Neuronal stem cell (in vitro differentiated cells): ENCODE measurements around the gene KAZN.

Experiments used
- DNase-seq: peaks from one replicate; pipeline ENCODE4 v3.0.0-alpha.2; 2013; ENCODE audit warnings: low spot score
- H2AFZ ChIP-seq: one replicate; pipeline ENCODE4 v1.6.1; 2013; ENCODE audit warnings: mild to moderate bottlenecking, low read length, inconsistent platforms
- H2AK5ac ChIP-seq: 2 replicates; pipeline ENCODE4 v1.6.1; 2013; ENCODE audit warnings: low read depth, mild to moderate bottlenecking, inconsistent platforms, low read length, moderate library complexity, mixed read lengths
- H2BK120ac ChIP-seq: 2 replicates; pipeline ENCODE4 v1.6.1; 2013; ENCODE audit warnings: low read depth, mild to moderate bottlenecking, inconsistent platforms, low read length, moderate library complexity, mixed read lengths
- H2BK12ac ChIP-seq: one replicate; pipeline ENCODE4 v1.6.1; 2013; ENCODE audit warnings: low read length, inconsistent platforms
- H2BK15ac ChIP-seq: 2 replicates; pipeline ENCODE4 v1.6.1; 2013; ENCODE audit warnings: mild to moderate bottlenecking, low read length, inconsistent platforms, mixed read lengths
- H2BK5ac ChIP-seq: one replicate; pipeline ENCODE4 v1.6.1; 2013; ENCODE audit warnings: inconsistent platforms, mild to moderate bottlenecking, low read length, moderate library complexity
- H3K14ac ChIP-seq: one replicate; pipeline ENCODE4 v1.6.1; 2013; ENCODE audit warnings: low read length, inconsistent platforms
- H3K18ac ChIP-seq: 2 replicates; pipeline ENCODE4 v1.6.1; 2013; ENCODE audit warnings: low read length, inconsistent platforms
- H3K23ac ChIP-seq: 2 replicates; pipeline ENCODE4 v1.6.1; 2013; ENCODE audit warnings: low read depth, mild to moderate bottlenecking, mixed read lengths, low read length, inconsistent platforms; ENCODE audit not compliant: poor library complexity
- H3K27ac ChIP-seq: replicated peaks from 3 replicates; pipeline ENCODE4 v1.5.1; 2013; ENCODE audit warnings: low read length, inconsistent platforms
- H3K27me3 ChIP-seq, 3 experiments: 2 replicates each; pipeline ENCODE4 v1.6.1; 2013; ENCODE audit warnings: low read length in 3 of 3, mild to moderate bottlenecking in 2 of 3, inconsistent platforms in 1 of 3, low read depth in 1 of 3, mixed read lengths in 1 of 3, moderate library complexity in 1 of 3; ENCODE audit not compliant: control insufficient read depth in 3 of 3, insufficient read depth in 3 of 3
- H3K36me3 ChIP-seq, 2 donors: replicated peaks in 1 of 2; 2 replicates each; pipeline ENCODE4 v1.6.1; 2013; ENCODE audit warnings: low read length in 2 of 2; ENCODE audit not compliant: control insufficient read depth in 2 of 2, insufficient read depth in 2 of 2
- H3K4ac ChIP-seq: 2 replicates; pipeline ENCODE4 v1.6.1; 2013; ENCODE audit warnings: inconsistent platforms, mild to moderate bottlenecking, low read length, moderate library complexity
- H3K4me1 ChIP-seq, 2 donors: 1 replicate in 1 of 2; 2 replicates in 1 of 2; pipeline ENCODE4 v1.6.1; 2013; ENCODE audit warnings: low read length in 2 of 2, low read depth in 1 of 2; ENCODE audit not compliant: control insufficient read depth in 2 of 2, insufficient read depth in 1 of 2
- H3K4me2 ChIP-seq: one replicate; pipeline ENCODE4 v1.6.1; 2013; ENCODE audit warnings: mild to moderate bottlenecking, low read length, inconsistent platforms; ENCODE audit not compliant: insufficient read depth, poor library complexity, severe bottlenecking
- H3K4me3 ChIP-seq, 2 donors: 2 replicates each; pipeline ENCODE4 v1.5.1; 2013; ENCODE audit warnings: low read length in 2 of 2, mild to moderate bottlenecking in 2 of 2, inconsistent platforms in 1 of 2, moderate library complexity in 1 of 2
- H3K79me1 ChIP-seq: one replicate; pipeline ENCODE4 v1.6.1; 2013; ENCODE audit warnings: low read depth, mild to moderate bottlenecking, inconsistent platforms, low read length, moderate library complexity
- H3K9ac ChIP-seq: one replicate; pipeline ENCODE4 v1.6.1; 2013; ENCODE audit warnings: mild to moderate bottlenecking, low read depth, low read length, inconsistent platforms; ENCODE audit not compliant: poor library complexity
- H3K9me3 ChIP-seq, 2 donors: replicated peaks in 1 of 2; 2 replicates each; pipeline versions ENCODE3 to v1.6.1; 2013; ENCODE audit warnings: low read length in 2 of 2, mild to moderate bottlenecking in 2 of 2, inconsistent platforms in 1 of 2, low read depth in 1 of 2, mixed read lengths in 1 of 2, moderate library complexity in 1 of 2; ENCODE audit not compliant: control insufficient read depth in 2 of 2, insufficient read depth in 1 of 2
- H4K8ac ChIP-seq: one replicate; pipeline ENCODE4 v1.6.1; 2013; ENCODE audit warnings: low read depth, mild to moderate bottlenecking, inconsistent platforms, low read length, moderate library complexity
- H4K91ac ChIP-seq: one replicate; pipeline ENCODE4 v1.6.1; 2013; ENCODE audit warnings: low read length, low read depth, mild to moderate bottlenecking, inconsistent platforms; ENCODE audit not compliant: poor library complexity
- WGBS, 2 donors: extraction: QIAGEN DNeasy Blood & Tissue Kit; methylation state at CpG; one replicate each; pipeline ENCODE4 v1.1.7; 2013; ENCODE audit warnings: missing lambda C conversion rate in 2 of 2, mixed read lengths in 1 of 2; ENCODE audit not compliant: insufficient read length in 2 of 2, insufficient replicate concordance in 1 of 2; ENCODE audit errors: extremely low coverage in 2 of 2; 5-methylcytosine and 5-hydroxymethylcytosine counted together

The KAZN gene

DNA sequence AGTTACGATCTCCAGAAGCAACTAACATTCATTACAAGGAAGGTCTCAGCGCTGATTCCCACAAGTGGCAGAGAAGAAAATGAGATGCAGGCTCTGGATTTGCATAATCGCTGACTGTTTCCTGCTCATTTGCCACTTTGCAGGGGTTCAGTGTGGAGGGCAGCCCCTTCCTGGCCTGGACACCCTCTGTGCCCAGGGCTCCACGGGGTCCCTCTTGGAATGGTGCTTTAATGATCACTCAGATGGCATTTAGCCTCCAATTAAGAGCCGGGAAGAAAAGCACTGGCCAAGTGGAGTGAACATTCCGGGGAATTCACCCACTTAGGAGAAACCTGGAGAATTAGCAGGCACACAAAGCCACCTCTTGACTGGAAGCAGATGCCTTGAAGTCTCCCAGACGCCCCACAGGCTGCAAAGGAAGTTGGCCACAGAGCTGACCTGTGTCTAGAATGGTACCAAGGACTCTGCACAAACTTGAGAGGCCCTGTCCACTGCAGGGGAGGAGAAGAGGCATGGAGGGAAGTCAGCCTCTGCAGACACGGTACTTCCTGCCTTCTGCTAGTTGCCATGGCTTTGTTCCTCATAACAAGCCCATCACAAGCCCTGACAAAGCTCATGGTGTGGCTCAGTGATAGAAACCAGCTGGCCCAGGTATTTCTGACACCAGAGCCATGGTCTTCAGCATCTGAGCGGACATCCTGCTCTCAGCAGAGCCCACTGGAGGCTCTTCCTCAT lies 157.2 kb downstream of the KAZN start:
- Histone ChIP-seq H3K79me1 (no peaks in the 10 kb centered on the region), H3K4me2 (no peak overlapping the region), H2BK120ac (no peak overlapping the region), H3K27me3 (no peaks in the 10 kb centered on the region), H2AFZ (no peak overlapping the region), H4K8ac (no peak overlapping the region), H3K4me3 (no peak overlapping the region), H3K23ac (no peak overlapping the region), H3K14ac (no peak overlapping the region), H2AK5ac (no peak overlapping the region), H3K18ac (peak overlapping the region; percentile 62), H3K36me3 (peaks cover 0 to 50% of the 10 kb centered on the region in 2 donors), H2BK12ac (no peak overlapping the region), H3K9me3 (peaks cover 9 to 17% of the 10 kb centered on the region in 2 donors), H3K4me1 (peaks cover 12 to 25% of the 10 kb centered on the region in 2 donors), H3K4ac (no peak overlapping the region), H3K9ac (no peak overlapping the region), H2BK5ac (no peak overlapping the region), H4K91ac (no peak overlapping the region), H3K27ac (peak overlapping the region; percentile 41), H2BK15ac (no peak overlapping the region)
- no peak for DNase-seq
- no CpG with 5 or more reads among the region's 9 CpGs for WGBS, 2 donors

DNA sequence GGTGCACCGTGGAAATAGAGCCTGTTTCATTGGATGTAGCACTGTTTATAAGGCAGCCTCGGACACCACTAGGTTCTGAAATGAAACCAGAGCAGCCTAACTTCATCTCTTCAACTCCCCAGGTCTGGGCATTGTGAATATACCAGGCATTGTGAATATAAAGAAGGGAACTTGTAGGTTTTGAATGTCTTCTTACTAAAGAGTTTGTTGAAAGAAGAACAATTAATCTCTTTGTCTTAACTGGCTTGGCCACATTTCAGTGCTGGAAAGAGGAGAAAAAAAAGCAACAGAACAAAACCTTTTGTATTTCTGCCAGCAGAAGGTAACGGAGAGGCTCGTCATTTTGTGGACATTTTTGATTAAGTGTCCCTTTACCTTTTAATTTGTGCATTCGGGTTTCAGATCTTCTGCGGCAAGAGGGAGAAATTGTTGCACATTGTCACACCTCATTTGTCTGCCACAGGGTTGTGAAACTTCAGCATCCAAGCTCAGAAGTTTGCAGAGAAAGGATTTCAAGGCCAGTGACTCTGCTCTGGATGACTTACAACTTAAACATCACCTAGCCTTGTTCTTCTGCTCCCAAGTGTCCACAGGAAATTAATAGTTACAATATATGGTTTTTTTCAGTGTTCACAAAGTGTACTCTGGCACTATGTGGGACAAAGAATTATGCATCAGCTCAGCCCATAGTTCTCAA lies 158.3 kb downstream of the KAZN start:
- WGBS, 2 donors: no CpG with 5 or more reads among the region's 6 CpGs
- Histone ChIP-seq H3K23ac (no peak overlapping the region), H2BK12ac (no peak overlapping the region), H3K4ac (no peak overlapping the region), H2AFZ (no peak overlapping the region), H3K14ac (no peak overlapping the region), H3K4me3 (no peak overlapping the region), H3K36me3 (peaks cover 0 to 49% of the 10 kb centered on the region in 2 donors), H2BK5ac (no peak overlapping the region), H3K4me2 (no peak overlapping the region), H4K91ac (no peak overlapping the region), H3K9ac (no peak overlapping the region), H2BK15ac (no peak overlapping the region), H3K9me3 (peaks cover 9 to 17% of the 10 kb centered on the region in 2 donors), H2AK5ac (no peak overlapping the region), H3K27me3 (no peaks in the 10 kb centered on the region), H2BK120ac (no peak overlapping the region), H3K27ac (no peak overlapping the region), H3K18ac (no peak overlapping the region), H3K79me1 (no peaks in the 10 kb centered on the region), H4K8ac (no peak overlapping the region), H3K4me1 (peaks cover 12 to 29% of the 10 kb centered on the region in 2 donors)
- DNase-seq: no peak

DNA sequence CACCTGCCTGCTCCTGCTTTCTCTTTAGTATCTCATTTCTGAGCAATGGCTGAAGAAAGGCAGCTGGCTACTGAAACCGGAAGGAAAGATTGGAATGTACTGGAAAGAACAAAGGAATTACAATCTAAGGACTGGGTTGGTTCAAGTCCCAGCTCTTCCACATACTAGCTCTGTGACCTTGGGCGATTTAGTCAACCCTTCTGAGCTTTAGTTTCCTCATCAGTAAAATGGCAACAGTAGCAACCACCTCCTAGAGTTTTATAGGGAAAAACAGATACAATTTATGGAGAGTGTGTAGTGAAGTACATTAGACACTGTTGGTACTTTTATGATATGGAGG lies 158.8 kb downstream of the KAZN start:
- no peak for DNase-seq
- Histone ChIP-seq H3K18ac (no peak overlapping the region), H2AK5ac (no peak overlapping the region), H2BK12ac (no peak overlapping the region), H3K27me3 (no peaks in the 10 kb centered on the region), H3K14ac (no peak overlapping the region), H3K4me3 (no peak overlapping the region), H3K27ac (no peak overlapping the region), H3K9me3 (peaks cover 7 to 13% of the 10 kb centered on the region in 2 donors), H3K4me1 (peaks cover 12 to 31% of the 10 kb centered on the region in 2 donors), H3K23ac (no peak overlapping the region), H3K36me3 (peaks cover 0 to 51% of the 10 kb centered on the region in 2 donors), H2BK15ac (no peak overlapping the region), H4K91ac (no peak overlapping the region), H2AFZ (no peak overlapping the region), H4K8ac (no peak overlapping the region), H3K4me2 (no peak overlapping the region), H3K79me1 (no peaks in the 10 kb centered on the region), H2BK5ac (no peak overlapping the region), H2BK120ac (no peak overlapping the region), H3K4ac (no peak overlapping the region), H3K9ac (no peak overlapping the region)
- WGBS, 2 donors: no CpG with 5 or more reads among the region's 2 CpGs

DNA sequence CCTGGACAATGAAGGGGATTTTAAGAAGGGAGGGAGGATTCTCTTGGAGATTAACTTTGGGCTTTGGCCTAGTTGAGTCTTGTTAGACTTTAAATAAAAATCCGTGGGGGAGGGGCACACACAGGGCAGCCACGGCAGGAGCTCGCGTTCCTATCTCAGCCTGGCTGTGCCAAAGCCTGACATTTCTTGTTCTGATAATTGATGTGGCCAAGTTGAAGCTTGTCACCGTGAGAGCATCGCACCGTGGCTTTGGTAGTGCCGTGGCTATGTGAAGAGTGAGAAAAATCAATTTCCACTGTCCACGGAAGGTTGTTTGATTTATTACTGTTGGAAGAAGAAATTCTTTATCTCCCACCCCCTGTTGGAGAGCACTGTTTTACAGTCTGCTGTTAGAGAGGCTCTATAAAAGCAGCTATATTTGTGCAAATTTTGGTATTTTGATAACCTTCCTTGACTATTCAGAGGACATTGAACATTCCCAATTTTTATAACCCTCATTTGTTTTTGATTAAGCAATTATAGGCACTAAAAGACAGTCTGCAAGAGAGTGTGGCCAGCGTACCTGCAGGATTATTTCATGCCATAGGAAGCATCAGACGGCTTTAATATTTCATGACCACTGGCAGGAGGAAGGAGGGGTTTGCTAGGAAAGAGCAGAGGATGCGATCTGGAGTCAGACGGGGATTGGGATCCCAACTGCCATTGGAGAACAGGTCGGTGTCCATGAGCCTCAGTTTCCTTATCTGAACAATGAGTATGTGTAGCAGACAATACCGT lies 160.7 kb downstream of the KAZN start:
- H3K9me3 ChIP-seq: no peaks in the 10 kb centered on the region
- H3K14ac ChIP-seq: no peak overlapping the region
- H3K9ac ChIP-seq: no peak overlapping the region
- H4K91ac ChIP-seq: no peak overlapping the region
- H3K4me2 ChIP-seq: no peak overlapping the region
- H2BK15ac ChIP-seq: no peak overlapping the region
- no peak overlapping the region for H3K4me3 ChIP-seq
- H3K27me3 ChIP-seq: no peaks in the 10 kb centered on the region
- H2BK120ac ChIP-seq: no peak overlapping the region
- peak overlapping the region; percentile 14 for H3K23ac ChIP-seq
- no CpG with 5 or more reads among the region's 15 CpGs for WGBS, 2 donors
- peaks cover 12 to 35% of the 10 kb centered on the region in 2 donors for H3K4me1 ChIP-seq
- H3K36me3 ChIP-seq: peaks cover 0 to 45% of the 10 kb centered on the region in 2 donors
- peak overlapping the region; percentile 46 for H3K18ac ChIP-seq
- no peak overlapping the region for H3K4ac ChIP-seq
- no peak overlapping the region for H3K27ac ChIP-seq
- H3K79me1 ChIP-seq: no peaks in the 10 kb centered on the region
- no peak overlapping the region for H2AK5ac ChIP-seq
- DNase-seq: no peak
- H2BK5ac ChIP-seq: no peak overlapping the region
- H2AFZ ChIP-seq: no peak overlapping the region
- no peak overlapping the region for H4K8ac ChIP-seq
- no peak overlapping the region for H2BK12ac ChIP-seq
